Neural cell (in vitro differentiated cells): ENCODE measurements around the gene ABCG2.

Source experiments
- EZH2 ChIP-seq: fragments of 200-600, 300-800 bp; shearing (Covaris generic), sonication (generic); IDR thresholded peaks from 2 replicates; pipeline ENCODE4 v1.6.1; 2014; ENCODE audit warnings: antibody characterized with exemption, low read length, borderline replicate concordance, mild to moderate bottlenecking; ENCODE audit not compliant: insufficient read depth, poor library complexity, severe bottlenecking
- TF ChIP-seq, protein P1 (sequence below): fragments of 450-650 bp; IDR thresholded peaks from 2 replicates; pipeline ENCODE4 v1.5.1; 2014; ENCODE audit warnings: antibody characterized with exemption, mild to moderate bottlenecking, moderate library complexity; ENCODE audit not compliant: poor library complexity, severe bottlenecking

DNA sequence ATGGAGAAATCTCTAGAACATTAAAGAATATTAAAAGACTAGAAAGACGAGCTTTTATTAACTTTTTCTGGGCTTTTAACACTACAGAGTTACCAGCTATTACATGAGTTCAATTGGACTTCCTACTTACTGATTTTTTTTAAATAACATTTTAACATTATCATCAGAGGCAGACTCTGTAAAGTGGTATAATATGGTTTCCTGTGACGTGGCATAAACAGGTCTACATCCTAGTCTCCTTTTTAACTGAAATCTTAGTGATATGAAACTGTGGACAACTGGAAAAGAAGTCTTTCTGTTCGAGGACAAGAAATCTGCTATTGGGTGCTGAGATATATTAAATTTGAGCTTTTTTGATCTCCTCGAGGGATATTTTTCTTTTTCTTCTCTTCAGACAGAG lies 48.7 kb upstream of the ABCG2 start:
- TF ChIP-seq, protein P1, sequence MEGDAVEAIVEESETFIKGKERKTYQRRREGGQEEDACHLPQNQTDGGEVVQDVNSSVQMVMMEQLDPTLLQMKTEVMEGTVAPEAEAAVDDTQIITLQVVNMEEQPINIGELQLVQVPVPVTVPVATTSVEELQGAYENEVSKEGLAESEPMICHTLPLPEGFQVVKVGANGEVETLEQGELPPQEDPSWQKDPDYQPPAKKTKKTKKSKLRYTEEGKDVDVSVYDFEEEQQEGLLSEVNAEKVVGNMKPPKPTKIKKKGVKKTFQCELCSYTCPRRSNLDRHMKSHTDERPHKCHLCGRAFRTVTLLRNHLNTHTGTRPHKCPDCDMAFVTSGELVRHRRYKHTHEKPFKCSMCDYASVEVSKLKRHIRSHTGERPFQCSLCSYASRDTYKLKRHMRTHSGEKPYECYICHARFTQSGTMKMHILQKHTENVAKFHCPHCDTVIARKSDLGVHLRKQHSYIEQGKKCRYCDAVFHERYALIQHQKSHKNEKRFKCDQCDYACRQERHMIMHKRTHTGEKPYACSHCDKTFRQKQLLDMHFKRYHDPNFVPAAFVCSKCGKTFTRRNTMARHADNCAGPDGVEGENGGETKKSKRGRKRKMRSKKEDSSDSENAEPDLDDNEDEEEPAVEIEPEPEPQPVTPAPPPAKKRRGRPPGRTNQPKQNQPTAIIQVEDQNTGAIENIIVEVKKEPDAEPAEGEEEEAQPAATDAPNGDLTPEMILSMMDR: no peak
- TF ChIP-seq EZH2: no peak
